ENCODE measurements around the gene MACF1.

DNA sequence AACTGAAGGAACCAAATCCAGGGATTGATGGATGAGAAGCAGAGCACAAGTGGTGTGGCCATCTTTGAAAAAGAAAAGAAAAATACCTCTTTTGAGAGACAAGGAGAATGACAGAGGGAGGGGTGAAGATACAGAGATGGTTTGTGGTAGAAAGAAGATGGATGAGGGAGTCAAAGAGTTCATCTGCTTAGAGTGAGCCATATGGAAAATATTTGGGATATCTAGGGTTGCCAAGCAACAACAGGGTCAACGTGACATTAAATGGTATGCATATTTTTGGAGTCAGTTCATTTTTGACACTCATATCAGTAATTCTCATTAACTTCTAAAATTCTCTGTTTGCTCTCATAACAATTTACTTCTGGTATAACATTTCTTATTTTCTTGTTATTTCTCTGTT lies 50.7 kb downstream of the MACF1 start:
- TF ChIP-seq, protein P1, sequence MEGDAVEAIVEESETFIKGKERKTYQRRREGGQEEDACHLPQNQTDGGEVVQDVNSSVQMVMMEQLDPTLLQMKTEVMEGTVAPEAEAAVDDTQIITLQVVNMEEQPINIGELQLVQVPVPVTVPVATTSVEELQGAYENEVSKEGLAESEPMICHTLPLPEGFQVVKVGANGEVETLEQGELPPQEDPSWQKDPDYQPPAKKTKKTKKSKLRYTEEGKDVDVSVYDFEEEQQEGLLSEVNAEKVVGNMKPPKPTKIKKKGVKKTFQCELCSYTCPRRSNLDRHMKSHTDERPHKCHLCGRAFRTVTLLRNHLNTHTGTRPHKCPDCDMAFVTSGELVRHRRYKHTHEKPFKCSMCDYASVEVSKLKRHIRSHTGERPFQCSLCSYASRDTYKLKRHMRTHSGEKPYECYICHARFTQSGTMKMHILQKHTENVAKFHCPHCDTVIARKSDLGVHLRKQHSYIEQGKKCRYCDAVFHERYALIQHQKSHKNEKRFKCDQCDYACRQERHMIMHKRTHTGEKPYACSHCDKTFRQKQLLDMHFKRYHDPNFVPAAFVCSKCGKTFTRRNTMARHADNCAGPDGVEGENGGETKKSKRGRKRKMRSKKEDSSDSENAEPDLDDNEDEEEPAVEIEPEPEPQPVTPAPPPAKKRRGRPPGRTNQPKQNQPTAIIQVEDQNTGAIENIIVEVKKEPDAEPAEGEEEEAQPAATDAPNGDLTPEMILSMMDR (conservative IDR thresholded peaks at IDR 0.05; ENCODE audit: low read depth, low read length), result no peak
- TF ChIP-seq EZH2 (IDR thresholded peaks at IDR 0.05; ENCODE audit: low read length, unreplicated experiment), result no peak

All from PC-3 (cell line).